GM21381 (cell line): ENCODE data around the gene TOM1L2.
"Not testable (repeated sequence)": the region's sequence is repeated elsewhere in the genome, so short reads cannot be mapped to it uniquely, and the experiment has no call there.

Source experiments
- ATAC-seq: cut with Tn5 transposase; IDR thresholded peaks from one replicate; pipeline ENCODE4 v1.9.1; 2021; ENCODE audit warnings: mild to moderate bottlenecking, moderate library complexity; ENCODE audit not compliant: unreplicated experiment

Gene TOM1L2

GRCh38 chr17:17810895-17811248 is 161.3 kb downstream of the TOM1L2 start:
- ATAC-seq: no peak

- ATAC-seq: no peak
Observed at GRCh38 chr17:17810084-17810894, 161.9 kb downstream of the TOM1L2 start.

- no peak for ATAC-seq
Observed at GRCh38 chr17:17809531-17810083, 162.6 kb downstream of the TOM1L2 start.

GRCh38 chr17:17808706-17809432 is 163.3 kb downstream of the TOM1L2 start:
- ATAC-seq: no peak

- not testable (repeated sequence) for ATAC-seq
Observed at GRCh38 chr17:17808200-17808599, 164.0 kb downstream of the TOM1L2 start.

- no peak for ATAC-seq
Observed at GRCh38 chr17:17807440-17807839, 164.8 kb downstream of the TOM1L2 start.

GRCh38 chr17:17806611-17807274 is 165.5 kb downstream of the TOM1L2 start:
- no peak for ATAC-seq

GRCh38 chr17:17806035-17806434 is 166.2 kb downstream of the TOM1L2 start:
- no peak for ATAC-seq

- no peak for ATAC-seq
Observed at GRCh38 chr17:17805575-17805974, 166.6 kb downstream of the TOM1L2 start.

GRCh38 chr17:17804007-17804406 is 168.2 kb downstream of the TOM1L2 start:
- ATAC-seq: no peak

- no peak for ATAC-seq
Observed at GRCh38 chr17:17801800-17802481, 170.3 kb downstream of the TOM1L2 start.

- no peak for ATAC-seq
Observed at GRCh38 chr17:17800504-17801021, 171.6 kb downstream of the TOM1L2 start.

GRCh38 chr17:17798573-17799255 is 173.5 kb downstream of the TOM1L2 start:
- no peak for ATAC-seq

GRCh38 chr17:17798010-17798556 is 174.1 kb downstream of the TOM1L2 start:
- no peak for ATAC-seq

- no peak for ATAC-seq
Observed at GRCh38 chr17:17797119-17797809, 174.9 kb downstream of the TOM1L2 start.

- ATAC-seq: no peak
Observed at GRCh38 chr17:17796787-17797061, 175.5 kb downstream of the TOM1L2 start.

GRCh38 chr17:17795946-17796786 is 176.0 kb downstream of the TOM1L2 start:
- no peak for ATAC-seq

GRCh38 chr17:17795296-17795695 is 176.9 kb downstream of the TOM1L2 start:
- no peak for ATAC-seq

GRCh38 chr17:17794382-17794781 is 177.8 kb downstream of the TOM1L2 start:
- no peak for ATAC-seq
